SH-SY5Y (cell line): ENCODE data around the gene SNCB.

Source experiments
- GATA2 ChIP-seq: IDR thresholded peaks from 2 replicates; pipeline ENCODE4 v1.6.1; 2011; ENCODE audit warnings: mild to moderate bottlenecking, low read depth, low read length
- GATA3 ChIP-seq: IDR thresholded peaks from 2 replicates; pipeline ENCODE4 v1.6.1; 2011; ENCODE audit warnings: low read depth, mild to moderate bottlenecking, low read length, moderate library complexity

- no peak for TF ChIP-seq GATA3
- no peak for TF ChIP-seq GATA2
These were observed 30.2 kb upstream of the SNCB start for GRCh38 chr5:176660530-176660859.
